PC-3 (cell line): ENCODE results near the gene NXPH1.

Source experiments
- CTCF ChIP-seq: fragments of 300-600 bp; sonication (generic); conservative IDR thresholded peaks from 2 replicates; pipeline ENCODE4 v1.5.1; 2017; ENCODE audit warnings: antibody characterized with exemption, low read depth, mild to moderate bottlenecking, low read length
- EZH2 ChIP-seq: fragments of 300-600 bp; sonication (generic); IDR thresholded peaks from one replicate; pipeline ENCODE4 v1.6.1; 2017; ENCODE audit warnings: antibody characterized with exemption, mild to moderate bottlenecking, low read length; ENCODE audit not compliant: unreplicated experiment
- EZH2phosphoT487 ChIP-seq: fragments of 300-600 bp; sonication (generic); IDR thresholded peaks from 2 replicates; pipeline ENCODE4 v1.6.1; 2018; ENCODE audit warnings: mild to moderate bottlenecking, antibody characterized with exemption, low read length, borderline replicate concordance

DNA sequence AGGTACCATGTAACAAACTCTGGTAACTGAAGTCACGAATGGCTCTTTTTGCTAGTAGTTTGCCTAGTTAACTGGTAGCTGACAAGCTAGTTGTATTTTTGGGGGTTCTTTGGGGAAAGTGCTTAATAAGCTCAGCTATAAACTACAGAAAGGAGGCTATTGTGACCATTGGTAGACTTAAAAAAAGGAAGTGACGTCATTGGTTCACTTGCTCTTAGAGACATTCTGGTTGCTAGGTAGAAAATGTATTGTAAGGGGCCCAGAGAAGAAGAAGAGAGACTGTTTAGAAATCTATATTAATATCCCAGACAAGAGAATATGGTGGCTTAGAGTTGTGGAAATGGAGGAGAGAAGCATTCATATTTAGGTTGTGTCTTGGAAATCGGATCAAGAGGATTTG, 103.0 kb downstream of the NXPH1 start:
- no peak for TF ChIP-seq CTCF
- no peak for TF ChIP-seq EZH2
- TF ChIP-seq EZH2phosphoT487: no peak
